Osteocyte (in vitro differentiated cells): ENCODE data around the gene ATP1B1. TPM values are rescaled to one million over a fixed set of nuclear protein-coding genes. Genes with fewer than 3 reads are reported as not detected.
A peak's percentile ranks its signal among the peaks of the same experiment; 100 is the strongest.

Experiments
- DNase-seq: peaks from one replicate; pipeline ENCODE4 v3.0.0; 2021; ENCODE audit warnings: mixed read lengths; ENCODE audit not compliant: unreplicated experiment; ENCODE audit errors: extremely low spot score
- H3K27ac Mint-ChIP-seq: one replicate; pipeline ENCODE4 v1.8.0; 2021; ENCODE audit warnings: mild to moderate bottlenecking, mixed read lengths; ENCODE audit not compliant: unreplicated experiment
- H3K27me3 Mint-ChIP-seq: one replicate; pipeline ENCODE4 v1.8.0; 2021; ENCODE audit warnings: mixed read lengths; ENCODE audit not compliant: unreplicated experiment
- H3K36me3 Mint-ChIP-seq: one replicate; pipeline ENCODE4 v1.8.0; 2021; ENCODE audit warnings: mixed read lengths; ENCODE audit not compliant: unreplicated experiment
- H3K4me1 Mint-ChIP-seq: one replicate; pipeline ENCODE4 v1.8.0; 2021; ENCODE audit warnings: mixed read lengths; ENCODE audit not compliant: unreplicated experiment
- H3K4me3 Mint-ChIP-seq: one replicate; pipeline ENCODE4 v1.8.0; 2021; ENCODE audit warnings: mild to moderate bottlenecking, moderate library complexity, mixed read lengths; ENCODE audit not compliant: unreplicated experiment
- H3K9me3 Mint-ChIP-seq: one replicate; pipeline ENCODE4 v1.8.0; 2021; ENCODE audit warnings: mixed read lengths; ENCODE audit not compliant: unreplicated experiment
- total RNA-seq: library from RNA; stranded (reverse); gene quantifications from 2 replicates; pipeline ENCODE4 v1.2.1, GENCODE V29; 2021
- TF ChIP-seq, protein P1 (sequence below): fragments of 200-600 bp; sonication (generic); IDR thresholded peaks from 2 replicates; pipeline ENCODE4 v1.5.0; 2021; ENCODE audit warnings: antibody characterized with exemption, mild to moderate bottlenecking, moderate library complexity

ATP1B1 gene
- total RNA-seq, 1 donor from 2014 or later: 42.0 TPM

DNA sequence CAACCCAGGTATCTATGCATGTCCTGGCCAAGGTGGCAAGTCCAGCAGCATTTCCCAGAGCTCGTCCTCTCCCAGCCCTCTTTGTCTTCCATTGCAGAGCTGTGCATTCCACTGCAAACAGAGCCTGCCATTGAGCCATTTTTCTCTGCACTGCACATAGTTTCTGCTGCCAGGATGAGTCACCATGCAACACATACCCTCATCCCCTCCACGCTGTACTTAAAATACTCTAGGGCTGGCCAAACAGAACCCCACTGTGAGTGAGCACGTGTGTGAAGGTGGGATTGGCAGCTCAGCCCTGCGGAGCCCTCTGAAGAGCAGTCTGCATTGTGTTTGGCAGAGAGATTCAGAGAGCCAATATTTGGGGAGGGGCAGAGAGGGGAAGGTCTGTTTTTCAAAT, 3.9 kb upstream of the ATP1B1 start:
- Mint-ChIP-seq H3K4me3 (no peak overlapping the region), H3K9me3 (no peaks in the 10 kb centered on the region), H3K36me3 (no peaks in the 10 kb centered on the region), H3K4me1 (peaks cover 11% of the 10 kb centered on the region), H3K27me3 (no peaks in the 10 kb centered on the region), H3K27ac (peak overlapping the region; percentile 20)
- no peak for DNase-seq
- TF ChIP-seq, protein P1, sequence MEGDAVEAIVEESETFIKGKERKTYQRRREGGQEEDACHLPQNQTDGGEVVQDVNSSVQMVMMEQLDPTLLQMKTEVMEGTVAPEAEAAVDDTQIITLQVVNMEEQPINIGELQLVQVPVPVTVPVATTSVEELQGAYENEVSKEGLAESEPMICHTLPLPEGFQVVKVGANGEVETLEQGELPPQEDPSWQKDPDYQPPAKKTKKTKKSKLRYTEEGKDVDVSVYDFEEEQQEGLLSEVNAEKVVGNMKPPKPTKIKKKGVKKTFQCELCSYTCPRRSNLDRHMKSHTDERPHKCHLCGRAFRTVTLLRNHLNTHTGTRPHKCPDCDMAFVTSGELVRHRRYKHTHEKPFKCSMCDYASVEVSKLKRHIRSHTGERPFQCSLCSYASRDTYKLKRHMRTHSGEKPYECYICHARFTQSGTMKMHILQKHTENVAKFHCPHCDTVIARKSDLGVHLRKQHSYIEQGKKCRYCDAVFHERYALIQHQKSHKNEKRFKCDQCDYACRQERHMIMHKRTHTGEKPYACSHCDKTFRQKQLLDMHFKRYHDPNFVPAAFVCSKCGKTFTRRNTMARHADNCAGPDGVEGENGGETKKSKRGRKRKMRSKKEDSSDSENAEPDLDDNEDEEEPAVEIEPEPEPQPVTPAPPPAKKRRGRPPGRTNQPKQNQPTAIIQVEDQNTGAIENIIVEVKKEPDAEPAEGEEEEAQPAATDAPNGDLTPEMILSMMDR: no peak

DNA sequence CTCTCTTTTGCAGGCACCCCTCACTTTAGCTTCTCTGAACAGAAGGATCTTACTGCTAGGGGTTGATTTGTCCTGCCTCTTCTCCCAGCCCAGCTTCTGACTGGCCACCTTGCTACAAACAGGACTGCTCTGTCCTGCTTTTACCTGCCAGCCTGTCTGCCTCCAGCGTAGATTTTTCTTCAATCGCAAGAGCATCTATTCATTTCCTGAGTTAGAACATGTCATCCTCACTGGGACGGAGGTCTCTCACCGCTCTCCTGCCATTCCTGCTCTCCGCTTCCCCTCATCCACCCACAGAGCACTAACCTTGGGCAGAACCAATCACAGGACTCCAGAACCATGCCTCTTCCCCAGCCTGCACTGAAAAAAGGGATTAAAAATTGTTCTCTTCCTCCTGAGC, 3.5 kb upstream of the ATP1B1 start:
- H3K36me3 Mint-ChIP-seq: no peaks in the 10 kb centered on the region
- no peaks in the 10 kb centered on the region for H3K9me3 Mint-ChIP-seq
- H3K4me1 Mint-ChIP-seq: peaks cover 15% of the 10 kb centered on the region
- no peak overlapping the region for H3K4me3 Mint-ChIP-seq
- H3K27me3 Mint-ChIP-seq: no peaks in the 10 kb centered on the region
- DNase-seq: no peak
- H3K27ac Mint-ChIP-seq: no peak overlapping the region
- TF ChIP-seq, protein P1: no peak

DNA sequence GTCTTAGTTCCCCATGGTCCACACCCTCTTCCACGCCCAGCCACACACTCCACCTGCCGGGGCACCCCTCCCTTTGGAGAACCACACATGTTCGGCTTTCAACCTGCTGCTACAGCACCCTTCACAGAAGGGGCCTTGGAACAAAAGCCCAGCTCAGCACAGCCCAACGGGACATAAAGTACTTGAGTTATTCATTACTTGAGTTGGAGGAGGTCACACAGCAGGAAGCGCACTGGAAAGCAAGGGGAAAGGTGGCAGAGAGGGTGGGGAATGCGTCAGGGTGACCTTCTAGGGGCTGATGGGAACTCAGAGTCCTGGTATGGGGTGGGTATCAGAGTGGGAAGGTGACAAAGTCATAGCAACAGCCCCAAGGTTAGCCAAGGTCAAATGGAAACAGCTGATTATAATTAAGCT, 3.0 kb upstream of the ATP1B1 start:
- no peak overlapping the region for H3K27ac Mint-ChIP-seq
- H3K36me3 Mint-ChIP-seq: no peaks in the 10 kb centered on the region
- DNase-seq: no peak
- H3K4me1 Mint-ChIP-seq: peaks cover 20% of the 10 kb centered on the region
- no peaks in the 10 kb centered on the region for H3K27me3 Mint-ChIP-seq
- H3K4me3 Mint-ChIP-seq: no peak overlapping the region
- TF ChIP-seq, protein P1: no peak
- H3K9me3 Mint-ChIP-seq: no peaks in the 10 kb centered on the region

DNA sequence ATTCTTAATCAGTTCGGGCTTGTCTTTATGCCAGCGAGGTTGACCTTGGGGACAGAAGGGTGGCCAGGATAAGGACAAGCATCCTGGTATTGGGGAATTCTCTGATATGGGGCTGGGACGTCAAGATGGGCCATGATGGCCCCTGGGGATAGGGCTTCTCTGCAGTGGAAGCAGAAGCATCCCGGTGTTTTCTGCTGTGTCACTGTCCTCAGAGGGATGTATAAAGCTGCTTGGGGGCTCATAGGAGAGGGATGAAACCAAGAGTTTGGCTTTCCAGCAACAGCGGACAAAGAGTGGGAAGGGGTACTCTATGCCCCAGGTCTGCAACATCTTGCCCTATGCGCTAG, 1.4 kb upstream of the ATP1B1 start:
- no peak for DNase-seq
- TF ChIP-seq, protein P1: no peak
- no peaks in the 10 kb centered on the region for H3K9me3 Mint-ChIP-seq
- H3K4me1 Mint-ChIP-seq: peaks cover 36% of the 10 kb centered on the region
- no peaks in the 10 kb centered on the region for H3K36me3 Mint-ChIP-seq
- peak overlapping the region; percentile 50 for H3K27ac Mint-ChIP-seq
- H3K4me3 Mint-ChIP-seq: peak overlapping the region; percentile 68
- no peaks in the 10 kb centered on the region for H3K27me3 Mint-ChIP-seq

DNA sequence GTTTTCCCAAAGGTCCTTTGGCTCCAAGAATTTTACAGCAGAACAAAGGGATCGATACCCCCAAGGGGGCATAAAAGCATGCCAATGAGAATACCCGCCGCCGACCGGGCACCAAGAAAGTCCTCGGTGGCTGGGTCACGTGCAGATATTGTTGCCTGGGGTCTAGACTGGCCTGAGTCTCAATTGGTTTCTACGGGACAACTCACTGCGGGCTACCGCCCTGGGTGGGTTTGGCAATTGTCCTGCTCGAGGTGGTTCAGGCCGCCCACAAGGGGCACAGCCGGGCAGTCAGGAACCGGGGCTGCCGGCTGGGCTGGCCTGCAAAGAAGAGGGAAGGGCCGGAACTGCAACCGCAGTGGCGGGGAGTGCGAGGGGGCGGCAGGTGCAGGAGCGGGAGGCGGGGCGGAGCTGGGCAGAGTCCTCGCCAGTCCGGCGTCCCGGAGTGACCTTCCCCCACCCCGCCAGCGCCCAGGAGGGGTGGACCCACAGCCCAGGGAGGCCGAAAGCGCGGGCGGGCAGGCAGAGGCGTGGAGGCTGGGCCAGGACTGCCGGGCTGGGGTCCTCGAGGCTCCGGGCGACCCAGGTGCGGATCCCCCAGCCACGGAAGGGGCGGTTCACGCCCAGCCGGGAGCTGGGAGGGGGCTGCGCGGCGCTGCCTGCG, 926 bp upstream of the ATP1B1 start:
- peak; percentile 86 for DNase-seq

More for the DNA sequence above, 926 bp upstream of the ATP1B1 start:
- Mint-ChIP-seq H3K36me3 (no peaks in the 10 kb centered on the region), H3K9me3 (no peaks in the 10 kb centered on the region), H3K27me3 (no peaks in the 10 kb centered on the region), H3K27ac (peak overlapping the region; percentile 50), H3K4me3 (peak overlapping the region; percentile 68), H3K4me1 (peaks cover 41% of the 10 kb centered on the region)
- TF ChIP-seq, protein P1: no peak
